PC-9 (cell line): ENCODE measurements around the gene TRIM7.

Experiments
- EZH2 ChIP-seq: fragments of 200-600 bp; sonication (generic); IDR thresholded peaks from 2 replicates; pipeline ENCODE4 v1.8.0; 2017; ENCODE audit warnings: antibody characterized with exemption, low read depth
- TF ChIP-seq, protein P1 (sequence below): fragments of 200-600 bp; sonication (generic); conservative IDR thresholded peaks from 2 replicates; pipeline ENCODE4 v1.6.1; 2017; ENCODE audit warnings: mixed run types, antibody characterized with exemption, mild to moderate bottlenecking, moderate library complexity

DNA sequence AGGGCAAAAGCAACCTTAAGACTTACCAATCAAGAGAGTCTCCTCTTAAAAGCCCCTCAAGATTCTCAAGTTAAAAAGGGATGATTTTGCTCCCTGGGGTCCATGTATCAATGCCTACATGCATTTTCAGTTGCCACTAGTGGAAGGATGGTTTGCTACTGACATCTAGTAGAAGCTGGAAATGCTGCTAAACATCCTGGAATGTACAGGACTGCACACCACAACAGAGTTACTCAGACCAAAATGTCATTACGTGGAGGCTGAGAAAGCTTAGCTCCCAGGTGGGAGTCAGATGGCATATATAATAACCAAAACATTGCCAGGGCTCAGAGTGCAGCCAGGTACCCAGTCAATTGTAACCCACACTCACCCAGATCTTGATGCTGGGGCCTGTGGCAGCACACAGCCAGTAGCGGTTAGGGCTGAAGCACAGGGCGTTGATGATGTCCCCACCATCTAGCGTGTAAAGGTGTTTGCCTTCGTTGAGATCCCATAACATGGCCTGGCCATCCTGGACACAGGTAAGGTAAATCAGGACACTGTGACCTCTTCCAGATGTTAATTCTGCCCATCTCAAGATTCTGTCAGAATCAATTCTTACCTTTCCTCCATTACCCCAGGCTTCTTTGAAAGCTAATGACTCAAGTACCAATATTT lies 32.9 kb upstream of the TRIM7 start:
- no peak for TF ChIP-seq EZH2
- TF ChIP-seq, protein P1, sequence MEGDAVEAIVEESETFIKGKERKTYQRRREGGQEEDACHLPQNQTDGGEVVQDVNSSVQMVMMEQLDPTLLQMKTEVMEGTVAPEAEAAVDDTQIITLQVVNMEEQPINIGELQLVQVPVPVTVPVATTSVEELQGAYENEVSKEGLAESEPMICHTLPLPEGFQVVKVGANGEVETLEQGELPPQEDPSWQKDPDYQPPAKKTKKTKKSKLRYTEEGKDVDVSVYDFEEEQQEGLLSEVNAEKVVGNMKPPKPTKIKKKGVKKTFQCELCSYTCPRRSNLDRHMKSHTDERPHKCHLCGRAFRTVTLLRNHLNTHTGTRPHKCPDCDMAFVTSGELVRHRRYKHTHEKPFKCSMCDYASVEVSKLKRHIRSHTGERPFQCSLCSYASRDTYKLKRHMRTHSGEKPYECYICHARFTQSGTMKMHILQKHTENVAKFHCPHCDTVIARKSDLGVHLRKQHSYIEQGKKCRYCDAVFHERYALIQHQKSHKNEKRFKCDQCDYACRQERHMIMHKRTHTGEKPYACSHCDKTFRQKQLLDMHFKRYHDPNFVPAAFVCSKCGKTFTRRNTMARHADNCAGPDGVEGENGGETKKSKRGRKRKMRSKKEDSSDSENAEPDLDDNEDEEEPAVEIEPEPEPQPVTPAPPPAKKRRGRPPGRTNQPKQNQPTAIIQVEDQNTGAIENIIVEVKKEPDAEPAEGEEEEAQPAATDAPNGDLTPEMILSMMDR, result no peak
